Tibial artery (tissue), 4 donors: ENCODE results near the gene ACP7.

ENCODE experiments used
- DNase-seq, 2 donors: peaks; one replicate each; pipeline ENCODE4 v3.0.0-alpha.2; 2019
- H3K27ac ChIP-seq, 2 donors: fragments of 200-600 bp; sonication (generic) in 1 of 2; 1 replicate in 1 of 2; 2 replicates in 1 of 2; pipeline ENCODE4 v1.5.1; 2018 to 2019; ENCODE audit warnings: mild to moderate bottlenecking in 1 of 2
- H3K27me3 ChIP-seq, 2 donors: fragments of 200-600 bp; sonication (generic) in 1 of 2; one replicate each; pipeline versions ENCODE4 v1.5.1 to v1.6.0; 2016 to 2019
- H3K36me3 ChIP-seq, 3 donors: fragments of 200-600 bp; sonication (generic) in 2 of 3; one replicate each; pipeline ENCODE4 v1.5.1; 2016 to 2019; ENCODE audit warnings: mild to moderate bottlenecking in 2 of 3
- H3K4me1 ChIP-seq, 4 donors: fragments of 200-600 bp; sonication (generic) in 2 of 4; 1 replicate in 3 of 4; 2 replicates in 1 of 4; pipeline ENCODE4 v1.5.1; 2016 to 2019
- H3K4me3 ChIP-seq, 2 donors: fragments of 200-600 bp; sonication (generic) in 1 of 2; 1 replicate in 1 of 2; 2 replicates in 1 of 2; pipeline ENCODE4 v1.5.1; 2018 to 2019; ENCODE audit warnings: mild to moderate bottlenecking in 2 of 2
- H3K9me3 ChIP-seq, 3 donors: fragments of 200-600 bp; sonication (generic) in 1 of 3; one replicate each; pipeline ENCODE4 v1.5.1; 2016 to 2019
- intact Hi-C: fragments of 100-400 bp; cut with DNase I; formaldehyde crosslinking; loops from one replicate; pipeline ENCODE4 v1.15.0; 2023; ENCODE audit warnings: low total_unique reads
- TF ChIP-seq, protein P1 (sequence below), 2 experiments: fragments of 200-600 bp in 1 of 2; fragments of 450-650 bp in 1 of 2; IDR thresholded peaks; one replicate each; pipeline ENCODE4 v1.5.1; 2017 to 2019; ENCODE audit warnings: antibody characterized with exemption in 2 of 2, mild to moderate bottlenecking in 1 of 2, moderate library complexity in 1 of 2

The ACP7 gene

DNA sequence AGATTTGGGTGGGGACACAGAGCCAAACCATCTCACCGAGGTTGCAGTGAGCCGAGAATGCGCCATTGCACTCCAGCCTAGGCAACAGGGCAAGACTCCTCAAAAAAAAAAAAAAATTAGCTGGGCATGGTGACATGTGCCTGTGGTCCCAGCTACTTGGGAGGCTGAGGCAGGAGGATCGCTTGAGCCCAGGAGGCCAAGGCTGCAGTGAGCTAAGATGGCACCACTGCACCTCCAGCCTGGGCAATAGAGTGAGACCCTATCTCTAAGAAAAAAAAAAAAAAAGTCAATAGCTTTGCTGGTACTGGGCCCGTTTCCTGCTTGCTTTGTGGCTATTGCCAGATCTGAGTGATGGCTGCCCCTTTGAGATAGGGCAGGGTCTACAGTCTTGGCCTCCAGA lies 13.1 kb downstream of the ACP7 start:
- TF ChIP-seq, protein P1, sequence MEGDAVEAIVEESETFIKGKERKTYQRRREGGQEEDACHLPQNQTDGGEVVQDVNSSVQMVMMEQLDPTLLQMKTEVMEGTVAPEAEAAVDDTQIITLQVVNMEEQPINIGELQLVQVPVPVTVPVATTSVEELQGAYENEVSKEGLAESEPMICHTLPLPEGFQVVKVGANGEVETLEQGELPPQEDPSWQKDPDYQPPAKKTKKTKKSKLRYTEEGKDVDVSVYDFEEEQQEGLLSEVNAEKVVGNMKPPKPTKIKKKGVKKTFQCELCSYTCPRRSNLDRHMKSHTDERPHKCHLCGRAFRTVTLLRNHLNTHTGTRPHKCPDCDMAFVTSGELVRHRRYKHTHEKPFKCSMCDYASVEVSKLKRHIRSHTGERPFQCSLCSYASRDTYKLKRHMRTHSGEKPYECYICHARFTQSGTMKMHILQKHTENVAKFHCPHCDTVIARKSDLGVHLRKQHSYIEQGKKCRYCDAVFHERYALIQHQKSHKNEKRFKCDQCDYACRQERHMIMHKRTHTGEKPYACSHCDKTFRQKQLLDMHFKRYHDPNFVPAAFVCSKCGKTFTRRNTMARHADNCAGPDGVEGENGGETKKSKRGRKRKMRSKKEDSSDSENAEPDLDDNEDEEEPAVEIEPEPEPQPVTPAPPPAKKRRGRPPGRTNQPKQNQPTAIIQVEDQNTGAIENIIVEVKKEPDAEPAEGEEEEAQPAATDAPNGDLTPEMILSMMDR (IDR thresholded peaks at IDR 0.05): no peak
- intact Hi-C loops: no loop called here
- DNase-seq: no peak
- Histone ChIP-seq H3K9me3 (no peaks in the 10 kb centered on the region), H3K36me3 (no peaks in the 10 kb centered on the region), H3K27me3 (peaks cover 0 to 65% of the 10 kb centered on the region in 2 donors), H3K27ac (no peak overlapping the region), H3K4me1 (no peaks in the 10 kb centered on the region), H3K4me3 (no peak overlapping the region)

DNA sequence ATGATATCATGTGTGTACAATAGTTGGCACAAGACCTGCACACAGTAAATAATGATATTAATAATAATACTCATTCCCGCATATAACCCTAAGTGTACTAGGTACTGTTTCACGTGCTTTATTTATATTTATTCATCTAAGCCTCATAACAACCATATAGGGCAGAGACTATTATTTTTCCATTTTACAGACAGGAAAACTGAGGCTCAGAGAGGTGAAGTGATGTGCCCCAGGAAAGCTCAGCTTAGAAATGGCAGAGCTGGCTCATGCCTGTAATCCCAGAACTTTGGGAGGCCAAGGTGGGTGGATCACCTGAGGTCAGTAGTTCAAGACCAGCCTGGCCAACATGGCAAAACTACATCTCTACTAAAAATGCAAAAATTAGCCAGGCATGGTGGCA lies 13.6 kb downstream of the ACP7 start:
- no peak for DNase-seq
- Histone ChIP-seq H3K27ac (no peak overlapping the region), H3K36me3 (no peaks in the 10 kb centered on the region), H3K27me3 (peaks cover 0 to 65% of the 10 kb centered on the region in 2 donors), H3K4me3 (no peak overlapping the region), H3K4me1 (no peaks in the 10 kb centered on the region), H3K9me3 (no peaks in the 10 kb centered on the region)
- intact Hi-C loops: no loop called here
- TF ChIP-seq, protein P1 (IDR thresholded peaks at IDR 0.05): no peak

DNA sequence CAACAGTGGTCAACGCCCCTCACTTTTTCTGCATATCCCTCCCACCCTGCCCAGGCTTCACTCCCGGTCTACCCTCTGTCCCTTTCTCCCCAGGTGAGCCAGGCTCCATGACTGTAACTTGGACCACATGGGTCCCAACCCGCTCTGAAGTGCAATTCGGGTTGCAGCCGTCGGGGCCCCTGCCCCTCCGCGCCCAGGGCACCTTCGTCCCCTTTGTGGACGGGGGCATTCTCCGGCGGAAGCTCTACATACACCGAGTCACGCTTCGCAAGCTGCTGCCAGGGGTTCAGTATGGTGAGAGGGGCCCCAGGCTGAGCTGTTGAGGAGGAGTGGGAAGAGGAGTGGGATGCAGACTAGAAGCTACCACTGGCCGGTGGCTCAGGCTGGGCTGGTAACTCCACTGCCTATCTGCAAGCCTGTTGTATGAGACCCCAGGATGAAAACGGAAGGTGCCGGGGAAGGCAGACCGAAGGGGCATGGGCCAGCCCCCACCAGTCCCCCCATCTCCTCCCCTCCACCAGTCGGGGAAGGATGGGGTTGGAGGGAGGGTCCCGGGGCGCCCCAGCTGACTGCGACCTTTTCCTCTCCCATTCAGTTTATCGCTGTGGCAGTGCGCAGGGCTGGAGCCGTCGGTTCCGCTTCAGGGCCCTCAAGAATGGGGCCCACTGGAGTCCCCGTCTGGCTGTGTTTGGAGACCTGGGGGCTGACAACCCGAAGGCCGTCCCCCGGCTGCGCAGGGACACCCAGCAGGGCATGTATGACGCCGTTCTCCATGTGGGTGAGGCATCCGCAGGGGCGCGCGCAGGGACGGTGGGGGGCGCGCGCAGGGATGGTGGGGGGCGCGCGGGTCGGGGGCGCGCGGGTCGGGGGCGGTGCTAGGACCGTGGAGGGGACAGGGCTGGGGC lies 14.4 kb downstream of the ACP7 start:
- DNase-seq: no peak
- Histone ChIP-seq H3K9me3 (no peaks in the 10 kb centered on the region), H3K27me3 (peaks cover 0 to 61% of the 10 kb centered on the region in 2 donors), H3K27ac (no peak overlapping the region), H3K4me1 (no peaks in the 10 kb centered on the region), H3K36me3 (no peaks in the 10 kb centered on the region), H3K4me3 (no peak overlapping the region)
- TF ChIP-seq, protein P1 (IDR thresholded peaks at IDR 0.05): no peak
- intact Hi-C loops: no loop called here

DNA sequence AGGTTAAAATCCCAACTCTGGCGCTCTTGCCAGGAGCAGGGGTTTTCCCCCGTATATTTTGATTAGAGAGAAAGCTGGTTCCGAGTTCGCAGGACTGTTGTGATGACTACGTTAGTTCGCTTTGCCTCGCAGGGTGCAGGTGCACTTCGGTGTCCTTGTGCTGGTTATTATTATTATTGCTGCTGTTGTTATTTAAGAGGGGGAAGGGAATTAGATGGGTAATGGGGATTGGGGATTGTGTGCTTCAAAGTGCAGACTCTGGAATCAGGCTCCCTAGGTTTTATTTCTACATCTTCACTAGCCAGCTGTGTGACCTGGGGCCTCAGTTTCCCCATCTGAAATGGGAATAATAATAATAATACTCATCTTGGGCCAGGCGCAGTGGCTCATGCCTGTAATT lies 15.2 kb downstream of the ACP7 start:
- peaks cover 0 to 59% of the 10 kb centered on the region in 2 donors for H3K27me3 ChIP-seq
- H3K9me3 ChIP-seq: no peaks in the 10 kb centered on the region
- TF ChIP-seq, protein P1 (IDR thresholded peaks at IDR 0.05): no peak
- intact Hi-C loops: no loop called here
- H3K4me3 ChIP-seq: no peak overlapping the region
- H3K36me3 ChIP-seq: no peaks in the 10 kb centered on the region
- no peaks in the 10 kb centered on the region for H3K4me1 ChIP-seq
- no peak overlapping the region for H3K27ac ChIP-seq
- DNase-seq: no peak

DNA sequence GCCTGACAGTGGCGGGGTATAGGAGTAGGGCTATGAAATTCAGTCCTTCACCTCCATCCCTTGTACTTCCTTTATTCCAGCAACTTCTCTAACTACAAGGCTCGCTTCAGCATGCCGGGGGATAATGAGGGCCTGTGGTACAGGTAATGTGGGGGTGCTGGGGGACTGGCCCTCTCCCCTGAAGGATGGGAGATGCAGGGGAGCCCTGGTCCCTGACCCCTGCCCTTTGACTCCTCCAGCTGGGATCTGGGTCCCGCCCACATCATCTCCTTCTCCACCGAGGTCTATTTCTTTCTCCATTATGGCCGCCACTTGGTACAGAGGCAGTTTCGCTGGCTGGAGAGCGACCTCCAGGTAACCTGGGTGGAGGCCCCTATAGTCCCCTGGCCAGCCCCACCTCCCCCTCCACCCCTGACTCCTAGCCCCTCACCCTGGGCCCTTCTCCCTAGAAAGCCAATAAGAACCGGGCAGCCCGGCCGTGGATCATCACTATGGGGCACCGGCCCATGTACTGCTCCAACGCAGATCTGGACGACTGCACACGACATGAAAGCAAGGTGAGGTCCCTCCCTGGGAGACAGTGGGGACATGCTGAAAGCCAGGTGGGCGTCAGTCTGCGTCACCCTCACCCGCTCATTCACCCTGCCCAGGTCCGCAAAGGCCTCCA lies 16.5 kb downstream of the ACP7 start:
- intact Hi-C loops: no loop called here
- H3K27ac ChIP-seq: no peak overlapping the region
- H3K9me3 ChIP-seq: no peaks in the 10 kb centered on the region
- H3K27me3 ChIP-seq: peaks cover 0 to 53% of the 10 kb centered on the region in 2 donors
- DNase-seq: no peak
- H3K4me3 ChIP-seq: no peak overlapping the region
- H3K4me1 ChIP-seq: no peaks in the 10 kb centered on the region
- no peaks in the 10 kb centered on the region for H3K36me3 ChIP-seq
- TF ChIP-seq, protein P1 (IDR thresholded peaks at IDR 0.05): no peak
